HG03378 (cell line): ENCODE results near the gene ANGEL1.

Experiments used
- ATAC-seq: cut with Tn5 transposase; IDR thresholded peaks from one replicate; pipeline ENCODE4 v1.9.1; 2021; ENCODE audit warnings: mild to moderate bottlenecking, moderate library complexity; ENCODE audit not compliant: unreplicated experiment

ANGEL1 gene

DNA sequence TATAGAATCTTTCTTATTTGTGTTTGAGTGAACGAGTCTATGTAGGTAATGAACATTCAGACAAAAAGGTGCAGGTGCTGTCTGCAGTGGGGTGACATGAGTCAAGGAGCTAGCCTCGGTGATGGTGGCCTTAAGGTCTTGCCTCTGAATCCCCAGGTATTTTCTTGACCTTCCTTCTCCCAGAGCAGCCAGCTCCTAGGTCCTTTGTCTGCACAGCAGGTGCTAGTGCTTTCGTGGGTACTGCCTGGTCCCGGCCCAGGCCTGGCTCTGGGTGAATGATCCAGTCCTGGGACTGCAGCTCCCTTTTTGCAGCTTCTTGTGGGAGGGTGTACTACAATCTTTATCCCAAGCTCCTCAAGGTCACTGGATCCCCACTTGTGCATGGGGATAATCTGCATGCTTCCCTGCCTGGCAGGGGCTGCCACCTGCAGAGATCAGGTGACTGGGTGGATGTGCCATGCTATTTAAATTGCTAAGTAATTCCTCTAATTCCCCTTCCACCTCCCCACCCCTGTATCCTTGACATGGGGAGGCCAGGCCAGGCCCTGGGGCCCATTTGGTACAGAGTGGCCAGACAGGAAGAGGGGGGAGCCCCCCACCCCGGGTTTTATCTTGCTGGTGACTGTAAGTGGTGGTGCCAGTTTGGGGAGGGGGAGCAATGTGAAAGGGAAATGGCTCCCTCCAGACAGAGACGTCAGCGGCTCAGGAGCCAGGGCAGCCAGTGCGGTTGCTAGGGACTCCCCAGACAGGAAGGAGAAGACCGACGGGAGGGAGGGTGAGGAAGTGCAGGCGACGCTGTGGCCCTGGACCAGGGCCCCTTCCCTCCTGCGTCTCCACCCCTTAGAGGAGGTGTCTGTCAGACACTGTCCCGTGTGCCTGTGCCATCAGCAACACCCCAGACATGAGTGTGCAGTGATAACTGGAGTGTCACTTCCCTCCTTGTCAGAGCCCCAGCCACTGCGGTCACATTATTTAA is 44.7 kb downstream of the ANGEL1 start:
- ATAC-seq: peak; percentile 91

DNA sequence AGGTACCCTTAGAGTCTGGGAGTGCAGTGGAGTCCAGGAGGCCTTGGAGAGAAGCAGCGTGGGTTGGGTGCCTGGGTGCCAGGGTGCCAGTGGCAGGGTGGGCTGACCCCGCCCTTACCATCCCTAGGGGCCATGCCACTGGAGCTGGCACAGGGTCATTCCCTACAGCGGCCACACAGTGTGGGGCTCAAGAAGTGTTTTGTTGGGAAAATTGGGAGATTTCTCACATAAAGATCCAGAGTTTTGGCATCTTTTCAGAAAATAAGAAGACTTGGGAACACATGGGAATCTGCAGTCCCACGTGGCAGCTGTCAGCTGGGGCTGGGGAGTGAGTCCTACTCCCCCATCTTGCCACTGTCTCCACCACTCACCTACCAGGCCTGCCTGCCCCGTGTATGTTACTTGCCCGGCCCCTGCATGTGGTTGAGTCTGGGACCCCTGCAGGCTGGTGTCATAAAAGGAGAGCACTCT is 47.2 kb downstream of the ANGEL1 start:
- no peak for ATAC-seq

DNA sequence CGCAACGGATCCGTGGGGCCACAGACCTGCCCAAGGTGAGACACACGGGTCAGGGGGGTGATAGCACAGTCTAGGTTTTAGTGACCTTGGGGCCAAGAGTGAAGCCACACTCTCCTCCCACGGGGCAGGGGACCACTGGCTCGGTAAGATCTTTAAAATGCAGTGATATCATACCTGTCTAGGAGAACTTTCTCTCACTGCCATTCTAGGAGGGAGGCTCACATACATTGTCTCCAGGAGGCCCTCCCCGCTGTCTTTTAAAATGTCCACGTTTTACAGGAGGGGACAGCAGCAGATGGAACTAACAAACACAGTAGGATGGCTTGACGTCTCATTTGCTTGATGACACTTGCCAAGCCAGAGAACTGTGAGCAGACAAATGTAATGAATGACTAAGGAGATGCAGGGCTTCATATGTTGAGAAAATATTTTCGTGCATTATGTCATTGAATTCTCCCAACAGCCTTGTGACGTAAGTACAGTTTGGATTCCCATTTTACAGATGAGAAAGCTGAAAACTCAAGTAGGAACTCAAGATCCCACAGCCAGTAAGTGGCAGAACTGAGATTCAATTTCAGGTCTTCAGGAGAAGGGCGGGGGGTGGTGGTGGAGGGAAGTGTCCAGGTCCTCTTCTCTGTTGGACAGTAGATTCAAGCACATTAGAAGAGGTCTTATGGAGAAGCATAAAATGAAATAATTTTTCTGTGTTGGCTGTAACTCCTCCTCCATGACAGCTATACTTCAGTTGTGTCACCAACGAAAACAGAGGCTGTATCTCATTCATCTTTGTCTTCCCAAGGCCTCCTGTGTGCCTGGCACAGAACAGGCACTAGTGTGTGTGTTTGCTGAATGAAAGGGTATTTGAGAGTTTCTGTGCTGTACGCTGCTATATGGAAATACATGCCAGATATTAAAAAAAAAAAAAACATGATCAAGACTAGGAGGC is 49.3 kb downstream of the ANGEL1 start:
- no peak for ATAC-seq

GRCh38 chr14:76762411-76763095 is 50.1 kb downstream of the ANGEL1 start:
- no peak for ATAC-seq

- no peak for ATAC-seq
These were observed 50.7 kb downstream of the ANGEL1 start for GRCh38 chr14:76761960-76762410.

DNA sequence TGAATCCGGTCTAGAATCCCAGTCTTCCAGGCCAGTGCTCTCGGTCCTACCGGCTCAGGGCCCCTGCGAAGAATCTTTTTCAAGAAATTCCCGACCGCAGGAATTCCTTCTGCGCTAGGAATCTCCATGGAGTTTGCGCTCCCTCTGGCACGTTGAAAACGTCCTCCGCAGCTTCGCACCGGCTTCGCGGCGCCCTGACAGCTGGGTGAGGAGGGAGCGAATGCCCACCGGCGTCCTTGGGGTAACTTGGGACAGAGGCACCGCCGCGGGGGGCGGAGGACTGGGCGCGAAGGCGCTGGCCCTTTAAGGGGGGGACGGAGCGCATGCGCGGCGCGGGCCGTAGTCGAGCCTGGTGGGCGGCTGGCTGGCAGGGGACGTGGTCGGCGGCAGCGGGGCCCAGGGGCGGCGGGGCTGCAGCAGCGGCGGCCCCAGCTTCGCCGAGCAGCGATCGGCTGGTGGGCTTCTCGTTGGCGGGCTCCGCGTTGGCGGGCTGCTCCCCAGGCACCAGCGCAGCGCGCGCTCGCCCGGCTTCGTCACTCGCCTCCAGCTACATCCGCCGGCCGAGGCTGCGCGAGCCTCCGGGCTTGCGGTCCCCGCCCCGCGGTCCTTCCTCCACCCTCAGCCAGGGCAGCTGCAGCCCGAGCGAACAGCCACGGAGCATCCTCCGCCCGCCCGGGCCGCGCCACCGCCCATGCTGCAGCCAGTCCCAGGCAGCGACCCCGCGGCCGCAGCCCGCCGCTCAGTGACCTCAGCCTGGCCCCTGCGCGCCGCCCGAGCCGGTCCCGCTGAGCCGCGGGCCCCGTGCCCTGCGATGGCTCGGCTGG is 51.3 kb downstream of the ANGEL1 start, which contains the start of gene VASH1:
Gene VASH1 (plus strand): TSS at position 333 of the 824 bp plus-strand sequence. CDS start 1,354 bp downstream, outside the sequence.
- ATAC-seq: peak; percentile 67

DNA sequence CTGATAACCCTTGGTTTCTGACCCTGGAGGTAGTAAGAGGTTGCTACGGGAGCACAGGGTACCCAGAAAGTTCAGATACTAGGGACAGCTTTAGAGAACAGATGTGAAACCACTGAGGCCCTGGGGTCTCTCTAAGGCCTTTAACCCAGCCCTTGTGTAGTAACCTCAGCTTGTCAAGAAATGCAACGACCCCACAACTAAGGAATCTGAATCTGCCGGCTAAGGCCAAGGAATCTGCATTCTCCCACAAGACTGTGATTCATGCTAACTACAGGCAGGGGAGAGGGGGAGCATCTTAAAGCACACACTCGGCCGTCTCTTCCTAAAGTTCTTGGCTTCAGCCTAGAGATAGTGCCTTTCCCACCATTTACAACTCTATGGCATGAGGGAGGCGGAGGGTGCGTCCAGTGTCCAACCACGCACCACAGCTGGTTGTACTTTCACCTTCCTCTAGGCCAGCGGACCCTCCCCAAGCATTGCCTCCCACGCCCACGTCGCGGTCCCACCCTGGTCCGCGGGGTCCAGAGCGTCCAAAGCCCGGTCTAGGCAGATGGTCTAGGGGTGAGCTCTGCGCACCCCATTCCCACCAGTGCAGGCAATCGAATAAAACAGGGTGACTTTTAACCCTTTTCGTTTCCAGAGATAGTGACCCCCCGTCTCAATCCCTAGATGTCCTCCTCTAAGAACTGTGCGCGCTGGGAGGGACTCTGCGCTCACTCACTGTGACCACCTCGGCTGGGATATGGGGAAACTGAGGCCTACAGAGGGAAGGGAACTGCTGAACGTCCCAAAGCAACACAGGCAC is 52.1 kb downstream of the ANGEL1 start:
- no peak for ATAC-seq

GRCh38 chr14:76759589-76759988 is 53.1 kb downstream of the ANGEL1 start:
- no peak for ATAC-seq

DNA sequence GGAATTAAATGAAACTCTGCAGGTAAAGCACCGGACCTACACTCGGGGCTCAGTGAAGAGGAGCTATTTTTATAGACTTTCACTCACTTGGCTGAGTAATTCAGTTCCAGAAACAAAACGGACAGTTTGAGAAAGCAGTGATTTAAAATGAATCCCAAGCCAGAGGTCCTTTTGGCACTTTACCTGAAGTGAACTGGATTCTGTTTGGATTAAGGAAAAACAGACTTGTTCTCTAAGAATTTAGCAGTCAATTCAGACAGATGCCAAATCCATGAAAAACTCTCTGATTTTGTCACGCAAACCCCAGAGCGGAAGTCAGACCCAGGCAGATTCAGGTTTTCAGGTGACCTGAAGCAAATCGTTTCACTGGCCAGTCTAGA is 56.3 kb downstream of the ANGEL1 start:
- no peak for ATAC-seq

- ATAC-seq: no peak
These were observed 56.9 kb downstream of the ANGEL1 start for GRCh38 chr14:76755610-76756370.

GRCh38 chr14:76754586-76754985 is 58.1 kb downstream of the ANGEL1 start:
- no peak for ATAC-seq

- ATAC-seq: no peak
These were observed 59.0 kb downstream of the ANGEL1 start for GRCh38 chr14:76753541-76754198.

GRCh38 chr14:76752744-76753143 is 59.9 kb downstream of the ANGEL1 start:
- ATAC-seq: no peak

- ATAC-seq: no peak
These were observed 69.7 kb downstream of the ANGEL1 start for GRCh38 chr14:76742966-76743365.

DNA sequence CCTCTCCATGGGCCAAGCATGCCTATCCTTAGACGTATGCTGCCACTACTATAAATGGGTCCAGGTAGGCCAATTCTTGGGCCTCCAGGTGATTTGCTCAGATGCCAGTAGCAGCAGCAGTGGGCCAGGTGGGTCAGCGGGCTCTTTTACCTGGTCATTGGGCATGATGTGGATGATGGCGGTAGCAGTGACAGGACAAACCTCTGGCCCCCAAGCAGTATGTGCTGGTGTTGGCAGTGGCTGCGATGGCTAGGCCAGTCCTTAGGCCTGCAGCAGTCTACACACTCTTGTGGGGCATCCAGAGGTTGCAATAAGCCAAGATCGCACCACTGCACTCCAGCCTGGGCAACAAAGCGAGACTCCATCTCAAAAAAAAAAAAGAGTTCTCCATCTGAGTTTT is 70.5 kb downstream of the ANGEL1 start:
- ATAC-seq: no peak

DNA sequence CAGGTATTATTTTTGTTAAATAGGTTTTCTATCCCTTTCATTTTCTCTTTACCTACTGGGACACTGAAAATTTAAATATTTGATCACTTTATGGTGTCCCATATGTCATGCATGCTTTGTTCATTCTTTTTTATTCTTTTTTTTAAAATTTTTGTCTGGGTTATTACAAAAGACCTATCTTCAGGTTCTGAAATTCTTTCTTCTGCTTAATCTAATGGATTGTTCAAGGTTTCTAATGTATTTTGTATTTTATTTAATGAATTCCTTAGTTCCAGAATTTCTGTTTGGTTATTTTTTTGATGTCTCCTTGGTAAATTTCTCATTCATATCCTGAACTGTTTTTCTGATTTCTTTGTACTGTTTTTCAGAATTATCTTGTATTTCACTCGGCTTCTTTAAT is 71.6 kb downstream of the ANGEL1 start:
- ATAC-seq: no peak
